ENCODE data around the gene ACBD4.

Gene ACBD4

DNA sequence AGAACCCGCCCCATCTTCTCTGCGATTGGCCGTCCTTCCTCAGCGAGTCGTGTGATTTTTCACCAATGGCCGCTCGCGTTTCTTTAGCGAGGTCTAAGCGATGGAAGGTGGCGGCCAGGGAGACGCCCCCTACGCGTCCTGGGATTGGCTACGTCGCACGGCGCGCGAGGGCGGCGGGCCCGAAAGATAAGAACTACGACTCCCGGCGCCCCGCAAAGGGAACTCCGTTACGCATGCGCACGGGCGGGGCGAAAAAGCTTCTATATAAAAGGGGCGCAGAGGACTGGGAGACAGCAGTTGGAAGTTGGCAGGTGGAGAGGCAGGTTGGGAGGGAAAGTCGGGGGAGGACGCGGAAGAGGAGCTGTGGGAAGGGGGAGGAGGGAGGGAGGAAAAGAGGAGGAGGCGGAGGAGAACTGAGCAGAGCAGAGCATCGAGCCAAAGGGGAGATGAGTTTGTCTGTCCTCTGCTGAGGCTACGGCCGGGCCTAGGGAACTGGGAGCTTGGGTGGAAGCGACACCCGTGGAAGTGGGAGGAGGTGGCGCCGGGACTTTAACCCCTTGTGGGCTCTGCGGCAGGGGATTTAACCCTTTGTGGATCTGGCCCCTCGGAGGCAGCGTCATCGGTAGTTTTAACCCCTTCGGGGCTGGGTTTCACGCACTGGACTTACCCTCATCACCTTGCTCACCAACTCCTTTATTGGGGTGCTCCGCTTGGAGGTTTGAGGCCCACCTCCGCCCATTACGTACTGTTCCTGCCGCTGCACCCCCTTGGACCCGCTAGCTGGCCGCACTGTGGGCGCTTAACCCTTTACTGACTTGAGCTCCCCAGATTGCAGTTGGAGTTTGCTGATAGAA, 12.9 kb downstream of the ACBD4 start, which contains the start of gene HEXIM1:
TSS of gene HEXIM1 (plus strand) at position 293 of the 854 bp plus-strand sequence. CDS start 716 bp downstream, outside the sequence.
- peak; percentile 99 for DNase-seq (ENCODE audit: low read depth in 1 of 2, low spot score in 1 of 2)
- peak within 1 kb of the TSS; percentile 71 for H3K4me3 ChIP-seq (replicated peaks; ENCODE audit: insufficient read depth, low read length)
- TF ChIP-seq REST (IDR thresholded peaks at IDR 0.05; ENCODE audit: insufficient replicate concordance, low read depth) (peak; percentile 83), POLR2AphosphoS5 (IDR thresholded peaks at IDR 0.05; ENCODE audit: low read depth) (peak; percentile 100), GABPA (IDR thresholded peaks at IDR 0.05; ENCODE audit: low read depth) (no peak; the same call in 1 of the 2 replicates), SPI1 (IDR thresholded peaks at IDR 0.05; ENCODE audit: borderline replicate concordance, low read depth) (peak; percentile 62; the same call in 1 of the 2 replicates)
- peak within 1 kb of the TSS; percentile 100 for H3K27ac ChIP-seq (replicated peaks)
- no peaks in the 10 kb centered on the region for H3K27me3 ChIP-seq (ENCODE audit: insufficient read depth, poor library complexity, severe bottlenecking)

GRCh38 chr17:45149037-45149668, 13.7 kb downstream of the ACBD4 start:
- H3K27ac ChIP-seq (replicated peaks), result peak overlapping the region; percentile 69
- H3K27me3 ChIP-seq (ENCODE audit: insufficient read depth, poor library complexity, severe bottlenecking), result no peaks in the 10 kb centered on the region
- peak in 1 of 2 experiments; percentile 79 for DNase-seq (ENCODE audit: low read depth in 1 of 2, low spot score in 1 of 2)
- no peak for TF ChIP-seq REST (IDR thresholded peaks at IDR 0.05; ENCODE audit: insufficient replicate concordance, low read depth)
- TF ChIP-seq, protein P1, sequence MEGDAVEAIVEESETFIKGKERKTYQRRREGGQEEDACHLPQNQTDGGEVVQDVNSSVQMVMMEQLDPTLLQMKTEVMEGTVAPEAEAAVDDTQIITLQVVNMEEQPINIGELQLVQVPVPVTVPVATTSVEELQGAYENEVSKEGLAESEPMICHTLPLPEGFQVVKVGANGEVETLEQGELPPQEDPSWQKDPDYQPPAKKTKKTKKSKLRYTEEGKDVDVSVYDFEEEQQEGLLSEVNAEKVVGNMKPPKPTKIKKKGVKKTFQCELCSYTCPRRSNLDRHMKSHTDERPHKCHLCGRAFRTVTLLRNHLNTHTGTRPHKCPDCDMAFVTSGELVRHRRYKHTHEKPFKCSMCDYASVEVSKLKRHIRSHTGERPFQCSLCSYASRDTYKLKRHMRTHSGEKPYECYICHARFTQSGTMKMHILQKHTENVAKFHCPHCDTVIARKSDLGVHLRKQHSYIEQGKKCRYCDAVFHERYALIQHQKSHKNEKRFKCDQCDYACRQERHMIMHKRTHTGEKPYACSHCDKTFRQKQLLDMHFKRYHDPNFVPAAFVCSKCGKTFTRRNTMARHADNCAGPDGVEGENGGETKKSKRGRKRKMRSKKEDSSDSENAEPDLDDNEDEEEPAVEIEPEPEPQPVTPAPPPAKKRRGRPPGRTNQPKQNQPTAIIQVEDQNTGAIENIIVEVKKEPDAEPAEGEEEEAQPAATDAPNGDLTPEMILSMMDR (IDR thresholded peaks at IDR 0.05; ENCODE audit: insufficient read depth, low read length), result peak; percentile 80
- peak overlapping the region; percentile 71 for H3K4me3 ChIP-seq (replicated peaks; ENCODE audit: insufficient read depth, low read length)

DNA sequence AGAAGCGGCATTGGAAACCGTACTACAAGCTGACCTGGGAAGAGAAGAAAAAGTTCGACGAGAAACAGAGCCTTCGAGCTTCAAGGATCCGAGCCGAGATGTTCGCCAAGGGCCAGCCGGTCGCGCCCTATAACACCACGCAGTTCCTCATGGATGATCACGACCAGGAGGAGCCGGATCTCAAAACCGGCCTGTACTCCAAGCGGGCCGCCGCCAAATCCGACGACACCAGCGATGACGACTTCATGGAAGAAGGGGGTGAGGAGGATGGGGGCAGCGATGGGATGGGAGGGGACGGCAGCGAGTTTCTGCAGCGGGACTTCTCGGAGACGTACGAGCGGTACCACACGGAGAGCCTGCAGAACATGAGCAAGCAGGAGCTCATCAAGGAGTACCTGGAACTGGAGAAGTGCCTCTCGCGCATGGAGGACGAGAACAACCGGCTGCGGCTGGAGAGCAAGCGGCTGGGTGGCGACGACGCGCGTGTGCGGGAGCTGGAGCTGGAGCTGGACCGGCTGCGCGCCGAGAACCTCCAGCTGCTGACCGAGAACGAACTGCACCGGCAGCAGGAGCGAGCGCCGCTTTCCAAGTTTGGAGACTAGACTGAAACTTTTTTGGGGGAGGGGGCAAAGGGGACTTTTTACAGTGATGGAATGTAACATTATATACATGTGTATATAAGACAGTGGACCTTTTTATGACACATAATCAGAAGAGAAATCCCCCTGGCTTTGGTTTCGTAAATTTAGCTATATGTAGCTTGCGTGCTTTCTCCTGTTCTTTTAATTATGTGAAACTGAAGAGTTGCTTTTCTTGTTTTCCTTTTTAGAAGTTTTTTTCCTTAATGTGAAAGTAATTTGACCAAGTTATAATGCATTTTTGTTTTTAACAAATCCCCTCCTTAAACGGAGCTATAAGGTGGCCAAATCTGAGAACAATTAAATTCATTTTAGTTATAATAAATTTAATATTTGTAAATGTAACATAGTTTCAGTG, 14.5 kb downstream of the ACBD4 start:
- H3K27ac ChIP-seq (replicated peaks), result peak overlapping the region; percentile 69
- DNase-seq (ENCODE audit: low read depth in 1 of 2, low spot score in 1 of 2), result peak in 1 of 2 experiments; percentile 64

More for the DNA sequence above, 14.5 kb downstream of the ACBD4 start:
- H3K4me3 ChIP-seq (replicated peaks; ENCODE audit: insufficient read depth, low read length), result peak overlapping the region; percentile 71
- TF ChIP-seq POLR2AphosphoS5 (IDR thresholded peaks at IDR 0.05; ENCODE audit: low read depth) (peak; percentile 62), SPI1 (IDR thresholded peaks at IDR 0.05; ENCODE audit: borderline replicate concordance, low read depth) (peak; percentile 61; the same call in 1 of the 2 replicates), REST (IDR thresholded peaks at IDR 0.05; ENCODE audit: insufficient replicate concordance, low read depth) (no peak)
- H3K27me3 ChIP-seq (ENCODE audit: insufficient read depth, poor library complexity, severe bottlenecking), result no peaks in the 10 kb centered on the region
